ENCODE data around the gene C5AR2. TPM values are rescaled to one million over a fixed set of nuclear protein-coding genes. Genes with fewer than 3 reads are reported as not detected.

Gene C5AR2
- total RNA-seq, 1 donor from 2014 or later = 0.07 TPM

DNA sequence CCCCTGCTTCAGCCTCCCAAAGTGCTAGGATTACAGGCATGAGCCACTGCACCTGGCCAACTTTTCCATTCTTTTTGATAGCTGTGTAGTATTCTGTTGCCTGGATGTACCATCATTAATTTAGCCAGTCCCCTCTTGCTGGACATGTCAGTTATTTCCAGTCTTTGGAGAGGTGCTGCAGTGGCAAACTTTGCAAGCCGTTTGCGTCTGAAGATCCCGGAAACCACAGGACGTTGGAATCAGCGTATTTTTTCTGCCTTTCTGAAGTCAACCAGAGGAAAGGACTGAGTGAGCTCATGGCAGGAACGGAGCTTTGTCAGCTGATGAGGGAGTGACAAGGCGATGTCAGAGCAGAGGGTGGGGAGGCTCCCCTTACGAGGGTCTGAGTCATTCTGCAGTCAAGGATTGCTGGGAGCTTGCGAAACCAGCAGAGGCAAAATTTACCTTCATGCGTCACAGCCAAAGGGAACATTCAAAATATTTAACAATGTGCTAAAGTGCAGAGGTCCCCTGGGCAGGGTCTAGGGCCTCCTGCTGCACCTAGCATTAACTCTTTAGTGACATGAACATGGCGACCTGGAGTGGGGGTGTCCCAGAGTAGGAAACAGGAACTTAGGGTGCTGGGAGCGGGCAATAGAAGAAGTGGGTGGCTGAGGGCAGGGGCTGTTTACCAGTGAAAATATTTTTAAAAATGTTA, 16.7 kb upstream of the C5AR2 start:
- Mint-ChIP-seq H3K27ac (ENCODE audit: unreplicated experiment) (peak overlapping the region; percentile 92), H3K9me3 (ENCODE audit: low read depth) (peaks cover 3% of the 10 kb centered on the region)

DNA sequence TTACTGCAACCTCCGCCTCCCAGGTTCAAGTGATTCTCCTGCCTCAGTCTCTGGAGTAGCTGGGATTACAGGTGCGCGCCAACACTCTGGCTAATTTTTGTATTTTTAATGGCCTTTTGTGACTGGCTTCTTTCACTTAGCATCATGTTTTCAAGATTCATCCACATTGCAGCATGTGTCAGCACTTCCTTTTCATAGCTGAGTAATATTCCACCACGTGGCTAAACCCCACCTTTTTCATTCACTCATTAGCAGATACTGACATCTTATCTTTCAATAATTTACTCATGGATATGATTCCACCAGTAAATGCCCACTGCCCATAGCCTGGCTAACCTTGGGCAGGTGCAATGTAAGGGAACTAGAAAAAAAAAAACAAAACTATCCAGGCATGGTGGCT, 15.5 kb upstream of the C5AR2 start:
- Mint-ChIP-seq H3K4me1 (ENCODE audit: low read depth) (peaks cover 11% of the 10 kb centered on the region), H3K36me3 (ENCODE audit: low read depth) (peaks cover 6% of the 10 kb centered on the region), H3K9me3 (ENCODE audit: low read depth) (peaks cover 3% of the 10 kb centered on the region), H3K27ac (ENCODE audit: unreplicated experiment) (no peak overlapping the region), H3K27me3 (ENCODE audit: low read depth) (no peaks in the 10 kb centered on the region), H3K4me3 (ENCODE audit: unreplicated experiment) (no peak overlapping the region)
- TF ChIP-seq, protein P1, sequence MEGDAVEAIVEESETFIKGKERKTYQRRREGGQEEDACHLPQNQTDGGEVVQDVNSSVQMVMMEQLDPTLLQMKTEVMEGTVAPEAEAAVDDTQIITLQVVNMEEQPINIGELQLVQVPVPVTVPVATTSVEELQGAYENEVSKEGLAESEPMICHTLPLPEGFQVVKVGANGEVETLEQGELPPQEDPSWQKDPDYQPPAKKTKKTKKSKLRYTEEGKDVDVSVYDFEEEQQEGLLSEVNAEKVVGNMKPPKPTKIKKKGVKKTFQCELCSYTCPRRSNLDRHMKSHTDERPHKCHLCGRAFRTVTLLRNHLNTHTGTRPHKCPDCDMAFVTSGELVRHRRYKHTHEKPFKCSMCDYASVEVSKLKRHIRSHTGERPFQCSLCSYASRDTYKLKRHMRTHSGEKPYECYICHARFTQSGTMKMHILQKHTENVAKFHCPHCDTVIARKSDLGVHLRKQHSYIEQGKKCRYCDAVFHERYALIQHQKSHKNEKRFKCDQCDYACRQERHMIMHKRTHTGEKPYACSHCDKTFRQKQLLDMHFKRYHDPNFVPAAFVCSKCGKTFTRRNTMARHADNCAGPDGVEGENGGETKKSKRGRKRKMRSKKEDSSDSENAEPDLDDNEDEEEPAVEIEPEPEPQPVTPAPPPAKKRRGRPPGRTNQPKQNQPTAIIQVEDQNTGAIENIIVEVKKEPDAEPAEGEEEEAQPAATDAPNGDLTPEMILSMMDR (IDR thresholded peaks at IDR 0.05) = no peak
- no peak for DNase-seq (ENCODE audit: low spot score)

More for the DNA sequence above, 16.7 kb upstream of the C5AR2 start:
- H3K4me3 Mint-ChIP-seq (ENCODE audit: unreplicated experiment) = peak overlapping the region; percentile 49
- peaks cover 20% of the 10 kb centered on the region for H3K4me1 Mint-ChIP-seq (ENCODE audit: low read depth)
- no peak for DNase-seq (ENCODE audit: low spot score)
- H3K27me3 Mint-ChIP-seq (ENCODE audit: low read depth) = no peaks in the 10 kb centered on the region
- TF ChIP-seq, protein P1 (IDR thresholded peaks at IDR 0.05) = no peak
- peaks cover under 1% of the 10 kb centered on the region for H3K36me3 Mint-ChIP-seq (ENCODE audit: low read depth)

DNA sequence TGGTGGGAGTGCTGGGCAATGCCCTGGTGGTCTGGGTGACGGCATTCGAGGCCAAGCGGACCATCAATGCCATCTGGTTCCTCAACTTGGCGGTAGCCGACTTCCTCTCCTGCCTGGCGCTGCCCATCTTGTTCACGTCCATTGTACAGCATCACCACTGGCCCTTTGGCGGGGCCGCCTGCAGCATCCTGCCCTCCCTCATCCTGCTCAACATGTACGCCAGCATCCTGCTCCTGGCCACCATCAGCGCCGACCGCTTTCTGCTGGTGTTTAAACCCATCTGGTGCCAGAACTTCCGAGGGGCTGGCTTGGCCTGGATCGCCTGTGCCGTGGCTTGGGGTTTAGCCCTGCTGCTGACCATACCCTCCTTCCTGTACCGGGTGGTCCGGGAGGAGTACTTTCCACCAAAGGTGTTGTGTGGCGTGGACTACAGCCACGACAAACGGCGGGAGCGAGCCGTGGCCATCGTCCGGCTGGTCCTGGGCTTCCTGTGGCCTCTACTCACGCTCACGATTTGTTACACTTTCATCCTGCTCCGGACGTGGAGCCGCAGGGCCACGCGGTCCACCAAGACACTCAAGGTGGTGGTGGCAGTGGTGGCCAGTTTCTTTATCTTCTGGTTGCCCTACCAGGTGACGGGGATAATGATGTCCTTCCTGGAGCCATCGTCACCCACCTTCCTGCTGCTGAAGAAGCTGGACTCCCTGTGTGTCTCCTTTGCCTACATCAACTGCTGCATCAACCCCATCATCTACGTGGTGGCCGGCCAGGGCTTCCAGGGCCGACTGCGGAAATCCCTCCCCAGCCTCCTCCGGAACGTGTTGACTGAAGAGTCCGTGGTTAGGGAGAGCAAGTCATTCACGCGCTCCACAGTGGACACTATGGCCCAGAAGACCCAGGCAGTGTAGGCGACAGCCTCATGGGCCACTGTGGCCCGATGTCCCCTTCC, 11.8 kb upstream of the C5AR2 start:
- peaks cover 9% of the 10 kb centered on the region for H3K4me1 Mint-ChIP-seq (ENCODE audit: low read depth)
- H3K36me3 Mint-ChIP-seq (ENCODE audit: low read depth) = peaks cover 8% of the 10 kb centered on the region
- H3K27ac Mint-ChIP-seq (ENCODE audit: unreplicated experiment) = no peak overlapping the region
- DNase-seq (ENCODE audit: low spot score) = peak; percentile 90
- no peaks in the 10 kb centered on the region for H3K27me3 Mint-ChIP-seq (ENCODE audit: low read depth)
- H3K4me3 Mint-ChIP-seq (ENCODE audit: unreplicated experiment) = no peak overlapping the region
- TF ChIP-seq, protein P1 (IDR thresholded peaks at IDR 0.05) = no peak
- H3K9me3 Mint-ChIP-seq (ENCODE audit: low read depth) = peaks cover under 1% of the 10 kb centered on the region

DNA sequence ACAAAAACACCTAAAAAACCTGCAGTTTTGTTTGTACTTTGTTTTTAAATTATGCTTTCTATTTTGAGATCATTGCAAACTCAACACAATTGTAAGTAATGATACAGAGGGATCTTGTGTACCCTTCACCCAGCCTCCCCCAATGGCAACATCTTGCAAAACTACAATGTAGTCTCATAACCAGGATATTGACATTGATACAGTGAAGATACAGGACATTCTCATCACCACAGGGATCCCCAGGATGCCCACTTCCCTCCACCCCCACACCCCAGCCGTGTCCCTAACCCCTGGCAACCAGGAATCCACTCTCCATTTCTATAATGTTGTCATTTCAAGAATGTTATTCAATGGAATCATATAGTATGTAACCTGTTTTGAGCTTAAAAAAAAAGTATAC, 10.3 kb upstream of the C5AR2 start:
- Mint-ChIP-seq H3K9me3 (ENCODE audit: low read depth) (no peaks in the 10 kb centered on the region), H3K4me1 (ENCODE audit: low read depth) (no peaks in the 10 kb centered on the region), H3K36me3 (ENCODE audit: low read depth) (peaks cover 8% of the 10 kb centered on the region), H3K27me3 (ENCODE audit: low read depth) (no peaks in the 10 kb centered on the region), H3K4me3 (ENCODE audit: unreplicated experiment) (no peak overlapping the region), H3K27ac (ENCODE audit: unreplicated experiment) (no peak overlapping the region)
- TF ChIP-seq, protein P1 (IDR thresholded peaks at IDR 0.05) = no peak
- no peak for DNase-seq (ENCODE audit: low spot score)

DNA sequence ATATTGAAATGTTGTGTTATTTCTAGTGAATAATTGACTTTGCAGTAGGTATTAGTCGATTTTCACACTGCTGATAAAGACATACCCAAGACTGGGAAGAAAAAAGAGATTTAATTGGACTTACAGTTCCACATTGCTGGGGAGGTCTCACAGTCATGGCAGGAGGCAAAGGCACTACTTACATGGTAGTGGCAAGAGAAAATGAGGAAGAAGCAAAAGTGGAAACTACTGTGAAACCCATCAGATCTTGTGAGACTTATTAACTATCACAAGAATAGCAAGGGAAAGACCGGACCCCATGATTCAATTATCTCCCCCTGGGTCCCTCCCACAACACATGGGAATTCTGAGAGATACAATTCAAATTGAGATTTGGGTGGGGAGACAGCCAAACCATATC, 9.9 kb upstream of the C5AR2 start:
- no peak overlapping the region for H3K4me3 Mint-ChIP-seq (ENCODE audit: unreplicated experiment)
- no peak for DNase-seq (ENCODE audit: low spot score)
- H3K9me3 Mint-ChIP-seq (ENCODE audit: low read depth) = no peaks in the 10 kb centered on the region
- H3K4me1 Mint-ChIP-seq (ENCODE audit: low read depth) = no peaks in the 10 kb centered on the region
- H3K27ac Mint-ChIP-seq (ENCODE audit: unreplicated experiment) = no peak overlapping the region
- H3K27me3 Mint-ChIP-seq (ENCODE audit: low read depth) = no peaks in the 10 kb centered on the region
- peaks cover 8% of the 10 kb centered on the region for H3K36me3 Mint-ChIP-seq (ENCODE audit: low read depth)
- TF ChIP-seq, protein P1 (IDR thresholded peaks at IDR 0.05) = no peak
